LNCaP clone FGC (cell line): Measurements from ENCODE around the gene TMED1.

ENCODE experiments used
- DNase-seq: peaks from one replicate; pipeline ENCODE4 v3.0.0-alpha.2; 2011; ENCODE audit warnings: low read depth
- H3K4me3 ChIP-seq: 2 replicates; pipeline ENCODE4 v1.5.1; 2011; ENCODE audit warnings: mild to moderate bottlenecking, low read depth, low read length, control low read depth
- CTCF ChIP-seq: IDR thresholded peaks from 2 replicates; pipeline ENCODE4 v1.5.1; 2012; ENCODE audit warnings: mild to moderate bottlenecking; ENCODE audit not compliant: control insufficient read depth, insufficient read depth; ENCODE audit errors: extremely low read depth

Gene TMED1

DNA sequence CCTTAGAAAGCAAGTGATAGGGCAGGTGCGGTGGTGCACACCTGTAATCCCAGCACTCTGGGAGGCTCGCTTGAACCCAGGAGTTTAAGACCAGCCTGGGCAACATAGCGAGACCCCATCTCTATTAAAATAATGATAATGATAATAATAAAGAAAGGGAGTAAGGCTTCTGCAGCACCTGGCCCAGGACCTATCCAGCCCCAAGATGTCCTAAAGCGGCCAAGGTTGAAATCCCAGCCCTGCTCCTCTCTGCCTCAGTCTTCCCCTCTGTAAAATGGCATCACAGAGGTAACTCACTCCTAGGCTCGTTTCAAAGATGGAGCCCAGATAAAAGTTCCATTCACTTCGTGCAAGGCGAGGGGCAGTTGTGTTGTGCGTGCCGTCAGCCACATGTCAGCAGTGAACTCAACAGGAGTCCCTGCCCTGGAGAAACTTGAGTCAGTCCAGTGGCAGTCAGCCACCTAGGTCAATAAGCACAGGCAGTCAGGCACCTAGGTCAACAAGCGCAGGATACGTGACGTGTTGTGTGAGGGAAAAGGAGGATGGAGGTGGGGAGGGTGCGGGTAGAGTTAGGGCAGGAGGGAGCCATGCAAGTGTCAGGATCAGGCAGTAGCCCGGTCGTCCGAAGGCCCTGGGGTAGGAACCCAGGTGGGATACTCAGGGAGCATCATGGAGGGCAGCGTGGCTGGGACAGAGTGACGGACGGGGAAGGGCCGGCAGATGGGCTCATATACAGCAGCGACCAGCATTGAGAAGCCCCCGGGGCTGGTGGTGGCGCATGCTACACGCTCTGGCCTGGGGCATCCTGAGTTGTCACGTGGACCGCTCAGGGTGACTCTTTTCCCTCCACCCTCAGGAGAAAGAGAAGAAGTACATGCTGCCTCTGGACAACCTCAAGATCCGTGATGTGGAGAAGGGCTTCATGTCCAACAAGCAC is 16.6 kb downstream of the TMED1 start:
- DNase-seq: no peak
- no peak for TF ChIP-seq CTCF
- H3K4me3 ChIP-seq: no peak overlapping the region

DNA sequence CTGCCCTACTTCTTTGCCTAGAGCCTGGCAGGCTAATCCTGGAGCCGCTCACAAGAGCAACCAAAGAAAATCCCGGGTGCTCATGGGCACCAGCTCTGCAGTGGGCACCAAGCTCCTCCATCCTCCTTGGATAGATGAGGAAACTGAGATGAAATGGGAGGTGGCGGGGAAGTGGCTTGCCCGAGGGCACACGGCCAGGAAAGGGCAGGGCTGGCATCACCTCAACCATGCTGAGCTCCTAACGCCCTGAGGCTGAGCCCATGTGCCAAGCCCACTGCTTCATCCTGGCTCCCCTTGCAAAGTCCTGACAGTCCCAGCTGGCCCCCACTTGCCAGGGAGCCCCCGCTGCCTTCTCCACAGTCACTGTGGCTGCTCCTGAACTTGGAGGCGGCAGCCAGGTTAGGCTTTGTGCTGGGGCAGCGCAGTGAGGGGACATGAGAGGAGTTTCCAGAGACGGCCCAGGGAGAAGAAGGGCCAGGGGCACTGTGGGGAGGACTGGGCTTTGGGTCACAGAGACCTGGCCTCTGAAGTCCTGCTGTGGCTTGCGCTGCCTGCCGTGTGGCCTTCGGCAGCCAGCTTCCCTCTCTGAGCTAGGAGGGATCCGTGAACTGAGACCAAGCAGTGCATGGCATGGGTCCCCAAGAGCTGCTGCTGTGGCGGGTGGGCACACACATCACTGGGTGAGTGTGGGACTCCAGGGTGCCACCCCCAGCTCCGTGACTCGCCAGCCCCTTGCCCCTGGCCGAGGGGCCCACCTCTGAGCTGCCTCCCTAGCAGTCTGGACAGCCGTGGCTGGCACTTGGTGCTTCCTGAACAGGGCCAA is 17.5 kb downstream of the TMED1 start:
- no peak for TF ChIP-seq CTCF
- no peak overlapping the region for H3K4me3 ChIP-seq
- no peak for DNase-seq

GRCh38 chr19:10817291-10818038 is 18.5 kb downstream of the TMED1 start:
- no peak for DNase-seq
- TF ChIP-seq CTCF: no peak
- no peak overlapping the region for H3K4me3 ChIP-seq

- no peak for TF ChIP-seq CTCF
- H3K4me3 ChIP-seq: no peak overlapping the region
- DNase-seq: no peak
These were observed 19.3 kb downstream of the TMED1 start for GRCh38 chr19:10816691-10817090.

- no peak overlapping the region for H3K4me3 ChIP-seq
- TF ChIP-seq CTCF: no peak
- DNase-seq: no peak
These were observed 19.9 kb downstream of the TMED1 start for GRCh38 chr19:10815969-10816644.

GRCh38 chr19:10815007-10815536 is 20.9 kb downstream of the TMED1 start:
- no peak for TF ChIP-seq CTCF
- no peak for DNase-seq
- H3K4me3 ChIP-seq: no peak overlapping the region
